Mammary epithelial cell (primary cell): ENCODE measurements around the gene PRPF19.

ENCODE experiments used
- CTCF ChIP-seq, 2 donors: IDR thresholded peaks in 1 of 2; conservative IDR thresholded peaks in 1 of 2; 2 replicates each; pipeline ENCODE4 v1.5.1; 2011 to 2012; ENCODE audit warnings: inconsistent platforms in 2 of 2, low read length in 2 of 2, mild to moderate bottlenecking in 2 of 2, control low read depth in 1 of 2, low read depth in 1 of 2; ENCODE audit not compliant: insufficient read depth in 1 of 2; ENCODE audit errors: extremely low read depth in 1 of 2
- EZH2 ChIP-seq: IDR thresholded peaks from 2 replicates; pipeline ENCODE4 v1.6.1; 2012; ENCODE audit warnings: low read length, inconsistent platforms, borderline replicate concordance

- TF ChIP-seq CTCF (conservative IDR thresholded peaks at IDR 0.05 in 1 of 2, IDR thresholded peaks at IDR 0.05 in 1 of 2; ENCODE audit: extremely low read depth in 1 of 2, insufficient read depth in 1 of 2, low read depth in 1 of 2, low read length in 2 of 2), result no peak
- no peak for TF ChIP-seq EZH2
Measured at GRCh38 chr11:60925868-60926267, 19.5 kb upstream of the PRPF19 start.
